ENCODE data around the gene IGFBPL1.
A peak's percentile ranks its signal among the peaks of the same experiment; 100 is the strongest.
"Not testable (repeated sequence)": the region's sequence is repeated elsewhere in the genome, so short reads cannot be mapped to it uniquely, and the experiment has no call there.

The IGFBPL1 gene, protein sequence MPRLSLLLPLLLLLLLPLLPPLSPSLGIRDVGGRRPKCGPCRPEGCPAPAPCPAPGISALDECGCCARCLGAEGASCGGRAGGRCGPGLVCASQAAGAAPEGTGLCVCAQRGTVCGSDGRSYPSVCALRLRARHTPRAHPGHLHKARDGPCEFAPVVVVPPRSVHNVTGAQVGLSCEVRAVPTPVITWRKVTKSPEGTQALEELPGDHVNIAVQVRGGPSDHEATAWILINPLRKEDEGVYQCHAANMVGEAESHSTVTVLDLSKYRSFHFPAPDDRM

DNA sequence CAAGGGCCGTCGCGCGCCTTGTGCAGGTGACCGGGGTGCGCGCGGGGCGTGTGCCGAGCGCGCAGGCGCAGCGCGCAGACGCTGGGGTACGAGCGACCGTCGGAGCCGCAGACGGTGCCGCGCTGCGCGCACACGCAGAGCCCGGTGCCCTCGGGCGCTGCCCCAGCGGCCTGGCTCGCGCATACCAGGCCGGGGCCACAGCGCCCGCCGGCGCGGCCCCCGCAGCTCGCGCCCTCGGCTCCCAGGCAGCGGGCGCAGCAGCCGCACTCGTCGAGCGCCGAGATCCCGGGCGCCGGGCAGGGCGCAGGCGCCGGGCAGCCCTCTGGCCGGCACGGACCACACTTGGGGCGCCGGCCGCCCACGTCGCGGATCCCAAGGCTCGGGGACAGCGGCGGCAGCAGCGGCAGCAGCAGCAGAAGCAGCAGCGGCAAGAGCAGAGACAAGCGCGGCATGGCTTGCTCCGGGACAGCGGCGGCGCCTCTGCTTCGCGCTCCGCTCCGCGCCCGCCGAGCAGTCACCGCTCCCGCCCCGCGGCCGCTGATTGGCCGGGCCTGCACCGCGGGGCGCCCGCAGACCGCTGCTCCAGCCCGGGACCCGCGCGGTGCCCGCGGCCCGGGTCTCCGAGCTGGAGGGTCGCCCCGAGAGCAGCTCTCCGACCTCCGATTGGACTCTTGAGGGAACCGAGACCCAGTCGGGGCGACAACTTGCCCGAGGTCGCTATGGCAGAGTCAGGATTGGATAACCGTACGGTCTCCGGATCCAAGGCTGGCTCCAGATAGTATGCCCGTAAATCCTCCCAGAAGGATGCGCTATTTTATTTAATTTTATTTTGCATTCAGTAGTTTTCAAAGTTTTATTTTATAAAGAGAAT, at the start of gene IGFBPL1:
Gene IGFBPL1 (minus strand): TSS at position 482 of the 871 bp plus-strand sequence. CDS start 30 bp downstream, at position 452.
- peak; percentile 50 for DNase-seq

DNA sequence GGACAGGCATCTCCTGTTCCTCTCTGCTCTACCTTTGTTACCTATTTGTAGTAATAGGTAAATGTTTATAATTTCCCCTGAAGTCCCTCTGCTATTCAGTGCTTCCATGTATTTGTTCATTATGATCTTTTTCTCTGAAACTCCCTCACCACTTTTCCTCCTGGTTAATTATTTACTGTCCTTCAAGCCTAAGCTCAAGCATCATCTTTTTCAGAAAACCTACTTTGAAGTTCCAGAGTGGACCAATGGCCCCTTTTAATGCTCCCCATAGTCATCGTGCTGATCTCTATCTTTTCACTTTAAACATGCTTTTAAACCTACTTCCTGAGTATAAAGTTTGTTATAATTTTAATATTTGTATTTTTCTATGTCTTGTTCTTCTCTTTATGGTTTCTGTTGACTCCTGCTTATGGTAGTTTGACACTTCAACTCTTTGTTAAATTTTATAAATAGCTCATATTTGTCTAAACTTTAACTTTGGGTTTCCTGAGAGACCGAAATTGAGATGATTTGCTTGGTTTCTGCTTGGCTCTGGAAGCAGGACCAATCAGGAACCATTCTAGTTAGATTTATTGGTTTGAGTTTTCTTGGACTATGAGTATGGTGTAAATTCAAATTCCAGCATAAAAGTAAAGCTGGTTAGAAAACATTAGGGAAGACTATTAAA, 48.5 kb upstream of the IGFBPL1 start:
- not testable (repeated sequence) for DNase-seq

DNA sequence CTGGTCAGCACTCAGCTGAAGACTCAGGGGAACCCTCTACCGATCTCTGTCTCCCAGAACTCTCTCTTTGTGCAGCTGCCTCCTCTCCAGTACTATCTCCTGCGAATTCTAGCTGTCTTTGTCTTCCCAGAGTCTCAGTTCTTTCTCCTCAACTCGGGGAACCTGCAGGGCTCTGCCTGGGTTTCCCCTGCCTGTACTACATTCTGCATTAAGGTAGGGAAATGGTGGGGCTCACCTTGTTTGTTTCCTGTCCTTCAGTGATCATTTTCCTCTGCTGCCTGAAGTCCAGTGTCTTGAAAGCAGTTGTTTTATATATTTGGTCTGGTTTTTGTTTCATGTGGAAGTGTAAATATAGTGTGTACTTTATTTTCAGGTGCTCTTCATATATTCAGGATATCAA, 43.1 kb upstream of the IGFBPL1 start:
- no peak for DNase-seq

DNA sequence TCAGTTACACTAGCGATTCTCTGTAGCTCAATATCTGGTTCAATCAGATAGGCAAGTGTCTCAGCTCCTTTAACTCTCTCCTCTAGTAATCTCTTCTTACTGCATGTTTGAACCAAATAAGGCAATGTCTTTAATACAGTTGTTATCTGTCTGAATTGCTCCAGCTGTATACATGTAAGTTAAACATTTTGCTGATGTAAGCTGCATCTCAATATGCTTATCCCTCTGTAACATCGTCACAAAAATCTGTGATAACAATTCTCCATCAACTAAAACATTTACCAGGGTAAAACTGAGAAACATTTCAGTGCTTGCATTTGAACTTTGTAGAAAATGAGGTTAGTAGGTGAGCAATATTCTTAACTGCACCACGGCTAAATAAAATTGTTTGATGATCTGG, 29.6 kb upstream of the IGFBPL1 start:
- DNase-seq = no peak

DNA sequence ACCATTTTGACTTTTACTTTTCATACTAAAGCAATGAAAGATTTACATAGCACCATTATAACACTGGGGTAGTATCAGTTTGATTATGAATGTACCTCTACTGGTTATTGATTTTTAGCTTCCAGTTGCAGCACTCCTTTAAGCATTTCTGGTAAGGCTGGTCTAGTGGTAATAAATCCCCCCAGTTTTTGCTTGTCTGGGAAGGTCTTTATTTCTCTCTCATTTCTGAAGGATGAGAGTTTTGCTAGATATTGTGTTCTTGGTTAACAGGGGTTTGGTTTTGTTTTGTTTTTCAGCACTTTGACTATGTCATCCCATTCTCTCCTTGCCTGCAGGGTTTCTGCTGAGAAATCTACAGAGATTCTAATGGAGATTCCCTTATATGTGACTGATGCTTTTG, 26.9 kb upstream of the IGFBPL1 start:
- no peak for DNase-seq

DNA sequence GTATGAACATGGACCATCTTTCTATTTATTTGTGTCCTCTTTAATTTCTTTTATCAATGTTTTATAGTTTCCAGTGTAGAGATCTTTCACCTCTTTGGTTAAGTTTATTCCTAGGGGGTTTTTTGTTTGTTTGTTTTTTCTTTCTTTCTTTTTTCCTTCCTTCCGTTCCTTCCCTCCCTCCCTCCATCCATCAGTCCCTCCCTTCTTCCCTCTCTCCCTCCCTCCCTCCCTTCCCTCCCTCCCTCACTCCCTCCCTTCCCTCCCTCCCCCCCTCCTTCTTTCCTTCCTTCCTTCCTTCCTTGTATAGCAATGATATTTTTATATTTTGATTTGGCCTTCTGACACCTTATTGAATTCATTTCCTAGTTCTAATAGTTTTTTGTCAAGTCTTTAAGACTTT, 23.4 kb upstream of the IGFBPL1 start:
- no peak for DNase-seq

DNA sequence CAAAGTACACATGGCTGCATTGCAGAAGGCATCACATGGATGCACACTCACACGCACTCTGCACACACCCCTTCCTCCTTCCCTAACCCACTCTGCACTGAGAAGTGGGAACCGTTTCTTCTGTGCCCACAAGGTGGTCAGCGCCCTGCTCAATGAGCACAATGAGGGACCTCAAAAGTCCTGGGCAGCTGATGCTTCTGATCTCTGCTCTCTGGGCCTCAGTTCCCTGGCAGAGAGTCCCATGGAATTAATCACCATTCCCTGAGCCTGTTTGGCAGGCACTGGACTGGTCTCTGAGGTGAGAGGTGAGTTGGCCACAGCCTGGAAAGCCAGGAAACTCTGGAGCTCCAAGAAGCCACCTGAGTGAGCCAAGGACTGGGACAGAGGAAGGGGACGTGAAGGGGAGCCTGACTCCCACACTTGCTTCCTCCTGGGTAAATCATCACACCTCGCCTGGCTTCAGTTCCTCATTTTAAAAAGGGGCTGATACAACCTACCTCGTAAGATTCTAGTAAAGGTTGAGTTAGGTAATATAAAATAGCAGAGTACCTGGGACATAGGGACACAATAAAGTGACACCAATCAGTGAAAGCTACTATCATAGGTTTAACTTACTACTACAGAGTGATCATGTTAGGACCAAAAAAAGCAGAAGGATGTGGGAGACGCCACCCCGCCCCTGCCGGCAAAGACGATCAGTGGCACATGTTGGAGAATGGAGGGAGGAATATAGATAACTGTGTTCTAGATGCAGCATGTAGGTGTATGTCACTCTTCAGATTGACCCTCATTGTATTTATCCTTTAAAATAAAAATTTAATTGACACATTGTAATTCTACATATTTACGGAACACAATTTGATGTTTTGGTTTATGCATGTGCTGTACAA, 21.1 kb upstream of the IGFBPL1 start:
- DNase-seq = no peak

DNA sequence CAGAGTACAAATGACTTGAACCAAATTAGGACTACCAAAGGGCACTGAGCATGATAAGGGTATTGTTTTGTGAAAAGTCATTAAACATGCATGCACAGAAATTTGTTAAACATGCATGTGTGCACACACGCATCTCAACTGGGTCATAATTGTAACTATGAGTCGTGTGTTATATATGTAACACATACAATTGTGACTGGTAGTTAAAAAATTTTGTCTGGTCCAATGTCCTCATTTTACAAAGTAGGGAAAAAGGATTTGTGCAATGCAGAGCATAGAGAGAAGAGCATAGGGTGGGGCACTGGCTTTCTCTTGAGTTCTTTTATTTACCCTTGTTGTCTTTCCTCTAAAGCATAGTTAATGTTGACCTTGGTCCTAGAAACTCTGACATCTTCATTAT, 19.3 kb upstream of the IGFBPL1 start:
- DNase-seq = no peak

DNA sequence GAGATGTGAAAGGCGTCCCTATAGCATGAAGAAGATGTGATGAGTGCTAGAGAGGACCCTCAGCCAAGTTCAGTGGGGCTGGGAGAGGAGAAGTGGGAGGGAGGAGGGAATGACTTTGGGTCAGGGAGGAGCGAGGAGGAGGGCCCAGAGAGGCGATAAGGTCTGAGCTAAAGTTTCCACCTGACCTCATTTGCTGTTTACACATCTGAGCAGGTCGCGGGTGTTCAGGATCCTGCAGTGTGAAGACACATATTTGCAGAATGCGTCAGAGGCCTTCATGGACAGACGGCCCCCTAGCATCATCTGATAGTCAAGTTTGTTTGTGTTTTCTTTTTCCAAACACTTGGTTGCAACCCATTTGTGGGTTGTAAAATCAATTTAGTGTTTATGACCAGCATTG, 18.9 kb upstream of the IGFBPL1 start:
- DNase-seq = no peak

DNA sequence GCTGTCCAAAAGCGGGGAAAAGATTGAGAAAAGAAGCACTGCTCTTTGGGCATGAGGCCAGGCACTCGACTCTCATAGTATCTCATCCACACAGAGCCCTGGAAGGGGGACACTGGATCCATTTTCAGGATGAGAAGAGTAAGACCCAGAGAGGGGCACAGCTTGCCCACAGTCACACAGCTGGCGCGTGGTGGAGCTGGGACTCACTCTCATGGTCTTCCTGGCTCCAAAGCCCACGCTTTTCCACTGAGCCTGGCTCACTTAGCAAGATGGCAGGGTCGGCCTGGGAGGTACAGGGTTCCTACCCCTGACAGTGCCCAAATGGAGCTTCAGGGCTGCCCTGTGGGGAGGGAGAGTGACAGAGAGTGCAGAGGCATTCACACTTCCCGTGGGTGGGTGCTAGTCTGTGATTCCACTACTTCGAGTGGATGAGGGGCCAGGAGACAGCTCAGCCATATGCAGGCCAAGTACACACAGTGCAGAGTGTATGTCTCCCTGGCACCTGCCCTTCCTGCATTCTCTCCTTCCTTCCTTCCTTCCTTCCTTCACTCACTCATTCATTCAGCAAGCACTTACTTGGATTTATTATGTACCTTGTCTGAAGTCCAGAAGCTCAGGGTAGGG, 18.3 kb upstream of the IGFBPL1 start:
- DNase-seq = no peak

DNA sequence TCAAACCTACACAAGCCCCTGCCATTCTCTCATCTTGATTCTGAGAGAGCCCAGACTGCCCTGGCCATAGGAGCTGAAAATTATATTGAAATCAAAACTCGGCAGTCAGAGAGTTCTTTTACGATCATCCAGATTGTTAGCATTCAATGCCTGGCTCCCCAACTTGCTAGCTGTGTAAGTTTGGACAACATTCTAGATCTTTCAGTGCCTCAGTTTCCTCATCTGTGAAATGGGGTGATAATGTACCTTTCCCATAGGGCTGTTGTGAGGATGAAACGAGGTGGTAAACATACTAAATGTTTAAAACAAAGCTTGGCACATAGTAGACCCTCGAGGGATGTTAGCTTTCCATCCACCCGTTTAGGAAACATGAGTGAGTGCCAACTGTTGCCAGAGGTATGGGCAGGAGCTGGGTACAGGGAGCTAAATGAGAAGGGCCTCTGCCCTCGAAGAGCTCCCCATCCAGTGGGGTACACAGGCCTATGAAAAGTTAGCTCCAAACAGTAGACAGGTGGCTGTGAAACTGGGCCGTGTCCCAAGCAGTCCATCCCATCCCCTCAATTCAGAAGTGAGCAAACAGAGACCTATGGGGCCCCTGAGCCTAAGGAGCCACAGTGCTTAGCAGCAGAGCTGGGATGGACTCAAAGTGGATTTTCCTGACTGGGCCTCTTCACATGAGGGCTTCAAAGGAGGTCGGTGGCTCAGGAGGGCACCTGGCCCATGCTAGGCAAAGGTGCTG, 17.3 kb upstream of the IGFBPL1 start:
- no peak for DNase-seq

DNA sequence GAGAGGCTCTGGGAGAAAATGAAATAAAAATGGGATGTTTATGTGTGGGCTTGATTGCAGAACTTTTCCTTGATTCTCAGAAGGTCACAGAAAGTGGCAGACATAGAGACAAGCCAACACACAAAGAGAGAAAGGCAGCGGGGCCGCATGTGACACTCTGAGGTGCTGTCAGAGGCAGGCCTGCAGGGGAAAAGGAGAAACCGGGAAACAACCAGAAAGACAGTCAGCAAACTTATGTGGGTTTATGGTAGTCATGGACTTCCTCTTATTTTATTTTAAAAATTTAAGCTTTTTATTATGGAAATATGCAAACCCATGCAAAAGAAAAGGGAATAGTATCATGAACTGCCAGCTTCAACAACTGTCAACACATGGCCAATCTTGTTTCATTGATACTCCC, 16.3 kb upstream of the IGFBPL1 start:
- no peak for DNase-seq

DNA sequence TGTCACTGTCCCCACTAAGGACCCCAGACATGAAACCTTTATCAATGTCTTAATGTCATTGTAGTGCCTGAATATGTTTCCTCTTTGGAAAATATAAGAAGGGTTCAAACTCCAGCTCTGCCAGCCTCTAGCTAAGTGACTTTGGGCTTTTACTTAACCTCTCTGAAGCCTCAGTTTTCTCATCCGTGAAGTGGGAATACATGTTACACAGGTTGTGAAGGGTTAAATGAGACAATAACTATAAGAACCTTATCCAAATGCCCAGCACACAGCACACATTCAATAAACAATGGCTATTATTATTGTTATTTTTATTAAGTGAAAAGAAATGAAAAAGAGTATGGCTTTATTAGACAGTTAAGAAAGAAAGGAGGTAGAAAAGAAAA, 15.7 kb upstream of the IGFBPL1 start:
- DNase-seq = no peak

DNA sequence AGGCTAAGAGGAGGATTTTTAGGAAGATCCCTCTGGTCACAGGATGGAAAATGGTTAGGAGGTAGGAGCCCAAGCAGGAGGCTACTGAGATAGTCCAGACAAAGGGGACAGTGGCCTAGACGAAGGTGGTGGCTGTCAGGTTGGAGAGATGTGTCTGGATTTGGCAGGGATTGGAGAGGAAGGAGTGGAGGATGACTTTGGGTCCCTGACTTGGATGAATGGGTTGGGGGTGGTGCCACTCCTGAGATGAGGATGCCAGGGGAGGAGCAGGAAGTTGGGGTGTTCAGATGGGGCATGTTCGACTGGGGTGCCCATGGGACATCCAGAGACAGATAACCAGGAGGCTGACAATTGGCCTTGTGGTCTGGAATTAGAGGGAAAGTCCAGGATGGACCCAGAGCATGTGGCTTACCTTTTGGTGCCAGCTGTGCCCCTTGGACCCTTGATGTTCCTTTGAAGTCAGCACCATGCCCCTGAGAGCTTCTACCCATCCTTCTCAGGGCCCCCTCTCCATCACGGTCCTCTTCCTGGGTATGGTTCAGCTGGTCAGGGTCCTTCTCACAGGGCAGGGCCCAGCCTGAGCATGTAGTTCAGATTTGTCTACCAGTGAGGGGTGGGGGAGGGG, 15.1 kb upstream of the IGFBPL1 start:
- no peak for DNase-seq

DNA sequence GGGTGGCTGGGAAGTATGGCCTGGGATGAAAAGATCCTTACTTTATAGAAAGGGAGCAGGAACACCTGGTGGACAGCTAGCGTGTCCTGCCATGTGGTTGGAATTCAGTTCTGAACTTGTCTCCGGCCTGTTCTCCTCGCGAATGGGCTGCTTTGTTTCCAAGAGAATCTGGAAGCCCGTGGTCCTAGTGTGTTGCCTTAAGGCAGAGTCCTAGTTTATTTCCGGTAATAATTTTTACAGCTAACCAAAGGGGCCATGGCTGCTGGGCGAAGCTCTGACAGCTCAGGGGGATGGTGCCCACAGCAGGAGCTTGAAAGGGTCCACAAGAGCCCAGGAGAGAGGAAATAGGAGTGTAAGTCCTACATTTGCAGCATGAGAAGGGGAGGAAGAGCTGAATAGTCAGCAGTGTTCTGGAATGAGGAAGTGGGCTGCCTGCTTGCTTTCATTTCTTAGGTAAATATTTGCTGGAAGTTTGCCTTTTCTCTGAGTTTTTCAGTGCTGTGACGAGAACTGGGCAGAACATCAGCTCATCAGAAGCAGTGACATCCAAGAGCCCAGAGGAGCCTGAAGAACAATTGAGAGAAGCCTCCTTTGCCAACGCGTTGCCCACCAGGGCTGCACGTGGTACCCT, 13.1 kb upstream of the IGFBPL1 start:
- DNase-seq = no peak

DNA sequence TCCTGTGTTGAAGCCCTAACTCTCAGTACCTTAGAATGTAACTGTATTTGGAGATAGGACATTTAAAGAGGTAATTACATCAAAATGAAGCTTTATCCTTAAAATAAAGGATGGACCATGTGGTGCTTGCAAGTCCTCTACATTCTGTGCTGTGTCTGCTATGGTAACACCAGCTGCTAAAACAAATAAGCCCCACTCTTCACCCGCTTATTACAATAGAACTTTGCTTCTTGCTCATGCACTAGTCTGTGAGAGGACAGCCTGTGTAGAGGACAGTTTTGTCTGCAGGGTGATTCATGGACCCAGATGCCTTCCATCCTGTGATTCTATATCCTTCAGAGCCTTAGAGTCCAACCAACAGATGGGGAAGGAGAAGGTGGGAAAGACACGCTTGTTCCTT, 12.5 kb upstream of the IGFBPL1 start:
- DNase-seq = no peak

DNA sequence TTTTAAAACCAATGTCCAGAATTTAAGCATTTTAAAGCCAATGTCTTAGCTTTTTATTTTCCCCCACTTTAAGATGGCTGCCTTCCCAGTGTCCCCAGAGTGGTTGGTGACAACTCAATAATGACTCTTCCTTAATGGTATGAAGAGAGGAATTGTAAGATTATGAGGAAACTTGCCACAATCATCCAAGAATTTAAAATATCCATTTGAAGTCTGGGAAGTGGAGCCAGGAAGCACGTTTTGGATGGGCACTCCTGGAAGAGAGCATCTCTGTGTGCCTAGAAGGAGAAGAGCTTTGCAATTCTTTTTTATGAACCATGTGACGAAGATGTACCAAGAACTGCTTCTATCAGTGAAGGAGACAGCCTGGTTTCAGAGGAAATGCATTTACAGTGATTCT, 11.3 kb upstream of the IGFBPL1 start:
- no peak for DNase-seq

DNA sequence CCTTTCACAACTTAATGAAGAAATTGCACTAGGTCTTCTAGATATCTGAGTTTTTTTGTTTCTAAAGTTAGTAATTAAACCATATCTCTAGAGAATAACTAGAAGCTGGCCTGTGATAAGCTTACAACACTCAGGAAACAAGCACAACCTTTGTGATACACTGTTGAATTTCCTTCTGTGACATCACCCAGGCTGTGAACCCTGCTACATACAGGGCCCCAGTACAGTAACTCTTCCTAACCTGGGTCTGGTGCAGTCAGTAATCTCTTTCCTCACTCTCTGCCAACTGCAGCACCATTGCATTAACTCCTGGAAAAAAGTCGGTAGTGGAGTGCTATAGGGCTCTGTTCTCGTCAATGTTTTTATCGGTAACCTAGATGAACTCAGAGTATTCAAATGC, 10.6 kb upstream of the IGFBPL1 start:
- DNase-seq = no peak

DNA sequence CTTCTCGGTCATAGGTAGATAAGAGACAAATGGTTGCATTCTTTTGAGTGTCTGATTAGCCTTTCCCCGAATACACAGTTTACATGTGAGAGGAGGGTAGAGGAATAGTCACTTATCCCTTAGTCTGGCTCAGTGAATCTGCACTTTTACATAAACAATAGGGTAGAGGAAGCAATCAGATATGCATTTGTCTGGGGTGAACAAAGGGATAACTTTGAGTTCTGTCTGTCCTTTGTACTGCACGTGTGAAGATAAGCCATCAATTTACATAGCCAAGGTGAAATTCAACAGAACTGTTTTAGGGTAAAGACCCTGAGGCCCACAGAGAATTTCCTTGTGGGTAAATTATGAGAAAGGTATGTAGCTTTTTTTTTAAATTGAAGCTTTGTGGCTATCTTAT, 10.1 kb upstream of the IGFBPL1 start:
- no peak for DNase-seq

DNA sequence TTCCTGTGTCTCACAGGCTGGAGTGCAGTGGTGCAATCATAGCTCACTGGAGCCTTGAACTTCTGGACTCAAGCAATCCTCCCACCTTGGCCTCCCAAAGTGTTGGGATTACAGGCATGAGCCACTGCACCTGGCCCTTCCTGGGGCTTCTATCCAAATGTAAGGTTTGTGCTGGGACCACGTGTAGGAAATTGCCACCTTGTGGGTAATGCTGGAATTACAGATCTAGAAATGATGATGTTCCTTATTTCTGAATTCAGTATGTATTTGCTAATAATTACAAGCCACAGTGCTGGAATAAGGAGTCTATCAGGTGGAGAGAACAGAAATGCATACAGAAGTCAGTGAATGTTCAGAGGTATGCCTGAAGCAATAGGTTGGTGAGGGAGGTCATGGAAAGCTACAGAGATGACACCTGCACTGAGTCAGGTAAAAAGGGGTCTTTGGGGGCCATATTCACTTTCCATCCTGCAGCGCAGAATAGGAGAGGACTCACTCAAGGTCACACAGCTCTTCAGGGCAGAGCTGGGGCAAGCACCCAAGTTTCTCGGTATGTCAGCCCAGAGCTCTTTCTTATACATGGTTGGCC, 8.8 kb upstream of the IGFBPL1 start:
- peak; percentile 11 for DNase-seq
